WTC11 (cell line): ENCODE measurements around the gene GASK1A. TPM values are rescaled to one million over a fixed set of nuclear protein-coding genes. Genes with fewer than 3 reads are reported as not detected.

Experiments
- ATAC-seq: fragments of 200-7000 bp; cut with Tn5 transposase; 2 replicates; pipeline ENCODE4 v1.10.0; 2021; ENCODE audit warnings: mild to moderate bottlenecking, moderate library complexity
- CTCF ChIA-PET: fragments of 300-600 bp; sonication (Branson Sonifier 250); formaldehyde crosslinking; loops from one replicate; lab custom pipeline; 2021; ENCODE audit warnings: antibody characterized with exemption; lab: Charles Lee
- POLR2A ChIA-PET: fragments of 350-600 bp; sonication (Branson Sonifier 250); formaldehyde crosslinking; loops from one replicate; lab custom pipeline; 2021; ENCODE audit warnings: antibody characterized with exemption; lab: Charles Lee
- DNase-seq: peaks from one replicate; pipeline ENCODE4 v3.0.0; 2021; ENCODE audit warnings: low spot score
- H3K27ac Mint-ChIP-seq: 2 replicates; pipeline ENCODE4 v1.8.0; 2021; ENCODE audit warnings: mixed read lengths
- H3K27me3 Mint-ChIP-seq: 2 replicates; pipeline ENCODE4 v1.8.0; 2021; ENCODE audit warnings: low read depth, mild to moderate bottlenecking, moderate library complexity, mixed read lengths
- H3K36me3 Mint-ChIP-seq: 2 replicates; pipeline ENCODE4 v1.8.0; 2021; ENCODE audit warnings: mixed read lengths
- H3K4me1 Mint-ChIP-seq: 2 replicates; pipeline ENCODE4 v1.8.0; 2022; ENCODE audit warnings: mixed read lengths
- H3K4me3 Mint-ChIP-seq: 2 replicates; pipeline ENCODE4 v1.8.0; 2021; ENCODE audit warnings: mild to moderate bottlenecking, moderate library complexity, mixed read lengths
- H3K9me3 Mint-ChIP-seq: 2 replicates; pipeline ENCODE4 v1.8.0; 2021; ENCODE audit warnings: mixed read lengths
- CBFB ChIP-seq: sonication (generic); formaldehyde crosslinking; IDR thresholded peaks from 2 replicates; pipeline ENCODE4 v1.8.1; 2022; ENCODE audit warnings: mild to moderate bottlenecking, low read depth, missing genetic modification reagents
- ETV6 ChIP-seq: sonication (generic); formaldehyde crosslinking; IDR thresholded peaks from 2 replicates; pipeline ENCODE4 v1.8.1; 2022; ENCODE audit warnings: mild to moderate bottlenecking, missing genetic modification reagents
- GRHL2 ChIP-seq: fragments of 250-450 bp; sonication (Bioruptor Pico); IDR thresholded peaks from 2 replicates; pipeline ENCODE4 v1.8.0; 2022; ENCODE audit warnings: mild to moderate bottlenecking, moderate library complexity; ENCODE audit not compliant: insufficient replicate concordance, severe bottlenecking
- HMGA2 ChIP-seq: fragments of 250-450 bp; sonication (Bioruptor Pico); IDR thresholded peaks from 2 replicates; pipeline ENCODE4 v1.4.0; 2021; ENCODE audit warnings: mild to moderate bottlenecking, moderate library complexity
- IRF2 ChIP-seq: sonication (generic); formaldehyde crosslinking; IDR thresholded peaks from 2 replicates; pipeline ENCODE4 v1.8.0; 2022; ENCODE audit warnings: low read depth, missing genetic modification reagents, borderline replicate concordance
- NFATC4 ChIP-seq: fragments of 250-450 bp; sonication (Bioruptor Pico); IDR thresholded peaks from 2 replicates; pipeline ENCODE4 v1.9.0; 2021; ENCODE audit warnings: mild to moderate bottlenecking
- NR3C1 ChIP-seq: sonication (generic); formaldehyde crosslinking; conservative IDR thresholded peaks from 2 replicates; pipeline ENCODE4 v1.8.1; 2023; ENCODE audit warnings: low read depth, mild to moderate bottlenecking, missing genetic modification reagents
- RELA ChIP-seq: sonication (generic); formaldehyde crosslinking; IDR thresholded peaks from 2 replicates; pipeline ENCODE4 v1.8.1; 2022; ENCODE audit warnings: missing genetic modification reagents, mild to moderate bottlenecking, borderline replicate concordance
- RORB ChIP-seq: fragments of 250-450 bp; sonication (Bioruptor Pico); IDR thresholded peaks from 2 replicates; pipeline ENCODE4 v1.9.0; 2021; ENCODE audit warnings: mild to moderate bottlenecking
- SMAD3 ChIP-seq: sonication (generic); formaldehyde crosslinking; IDR thresholded peaks from 2 replicates; pipeline ENCODE4 v1.8.0; 2022; ENCODE audit warnings: missing genetic modification reagents, mild to moderate bottlenecking, borderline replicate concordance
- ZBTB21 ChIP-seq: sonication (generic); formaldehyde crosslinking; IDR thresholded peaks from 2 replicates; pipeline ENCODE4 v1.8.1; 2023; ENCODE audit warnings: mild to moderate bottlenecking, missing genetic modification reagents, borderline replicate concordance
- total RNA-seq: library from RNA; stranded (reverse); gene quantifications from 3 replicates; pipeline ENCODE4 v1.2.3, GENCODE V29; 2021
- TF ChIP-seq, protein P1 (sequence below): sonication (generic); formaldehyde crosslinking; IDR thresholded peaks from 2 replicates; pipeline ENCODE4 v1.8.0; 2022; ENCODE audit warnings: mild to moderate bottlenecking, missing genetic modification reagents
- TF ChIP-seq, protein P2 (sequence below): sonication (generic); formaldehyde crosslinking; IDR thresholded peaks from 2 replicates; pipeline ENCODE4 v1.8.1; 2023; ENCODE audit warnings: mild to moderate bottlenecking, missing genetic modification reagents, moderate library complexity
- TF ChIP-seq, protein P3 (sequence below): fragments of 250-450 bp; sonication (Bioruptor Pico); conservative IDR thresholded peaks from 2 replicates; pipeline ENCODE4 v1.9.0; 2021; ENCODE audit warnings: mild to moderate bottlenecking
- TF ChIP-seq, protein P4 (sequence below): fragments of 250-450 bp; sonication (Bioruptor Pico); IDR thresholded peaks from 2 replicates; pipeline ENCODE4 v1.9.0; 2021; ENCODE audit warnings: moderate library complexity, mild to moderate bottlenecking, inconsistent platforms, borderline replicate concordance
- TF ChIP-seq, protein P5 (sequence below): sonication (generic); formaldehyde crosslinking; IDR thresholded peaks from 2 replicates; pipeline ENCODE4 v1.8.1; 2022; ENCODE audit warnings: mild to moderate bottlenecking, moderate library complexity, missing genetic modification reagents
- TF ChIP-seq, protein P6 (sequence below): sonication (generic); formaldehyde crosslinking; IDR thresholded peaks from 2 replicates; pipeline ENCODE4 v1.8.1; 2022; ENCODE audit warnings: low read depth, mild to moderate bottlenecking, moderate library complexity, missing genetic modification reagents, borderline replicate concordance
- TF ChIP-seq, protein P7 (sequence below): fragments of 250-450 bp; sonication (Bioruptor Pico); IDR thresholded peaks from 2 replicates; pipeline ENCODE4 v2.1.2; 2022; ENCODE audit warnings: mild to moderate bottlenecking, moderate library complexity

GASK1A gene
- total RNA-seq, 1 experiment from 2014 or later: 9.6 TPM

DNA sequence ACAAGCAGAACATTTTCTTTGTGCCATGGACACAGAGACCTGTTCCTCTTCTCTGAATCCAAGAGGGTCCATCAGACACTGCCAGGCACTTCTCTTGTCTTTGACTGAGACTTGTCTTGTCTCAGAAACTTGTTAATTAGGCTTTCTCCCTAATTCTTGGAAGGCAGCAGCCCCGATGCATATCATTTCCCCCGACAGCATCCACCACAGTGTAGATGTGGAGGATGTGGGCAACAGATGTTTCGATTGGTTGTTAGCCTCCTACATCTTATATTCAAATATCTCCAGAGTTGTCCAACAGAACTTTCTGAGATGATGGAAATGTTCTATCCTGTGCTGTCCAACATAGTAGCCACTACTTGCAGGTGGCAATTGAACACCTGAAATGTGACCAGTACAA lies 15.5 kb downstream of the GASK1A start (continued):
- TF ChIP-seq, protein P1, sequence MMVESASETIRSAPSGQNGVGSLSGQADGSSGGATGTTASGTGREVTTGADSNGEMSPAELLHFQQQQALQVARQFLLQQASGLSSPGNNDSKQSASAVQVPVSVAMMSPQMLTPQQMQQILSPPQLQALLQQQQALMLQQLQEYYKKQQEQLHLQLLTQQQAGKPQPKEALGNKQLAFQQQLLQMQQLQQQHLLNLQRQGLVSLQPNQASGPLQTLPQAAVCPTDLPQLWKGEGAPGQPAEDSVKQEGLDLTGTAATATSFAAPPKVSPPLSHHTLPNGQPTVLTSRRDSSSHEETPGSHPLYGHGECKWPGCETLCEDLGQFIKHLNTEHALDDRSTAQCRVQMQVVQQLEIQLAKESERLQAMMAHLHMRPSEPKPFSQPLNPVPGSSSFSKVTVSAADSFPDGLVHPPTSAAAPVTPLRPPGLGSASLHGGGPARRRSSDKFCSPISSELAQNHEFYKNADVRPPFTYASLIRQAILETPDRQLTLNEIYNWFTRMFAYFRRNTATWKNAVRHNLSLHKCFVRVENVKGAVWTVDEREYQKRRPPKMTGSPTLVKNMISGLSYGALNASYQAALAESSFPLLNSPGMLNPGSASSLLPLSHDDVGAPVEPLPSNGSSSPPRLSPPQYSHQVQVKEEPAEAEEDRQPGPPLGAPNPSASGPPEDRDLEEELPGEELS (CRISPR knock-in tag): no peak
- TF ChIP-seq, protein P2, sequence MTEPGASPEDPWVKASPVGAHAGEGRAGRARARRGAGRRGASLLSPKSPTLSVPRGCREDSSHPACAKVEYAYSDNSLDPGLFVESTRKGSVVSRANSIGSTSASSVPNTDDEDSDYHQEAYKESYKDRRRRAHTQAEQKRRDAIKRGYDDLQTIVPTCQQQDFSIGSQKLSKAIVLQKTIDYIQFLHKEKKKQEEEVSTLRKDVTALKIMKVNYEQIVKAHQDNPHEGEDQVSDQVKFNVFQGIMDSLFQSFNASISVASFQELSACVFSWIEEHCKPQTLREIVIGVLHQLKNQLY (CRISPR knock-in tag): no peak
- TF ChIP-seq GRHL2: no peak
- no peak for TF ChIP-seq ETV6

DNA sequence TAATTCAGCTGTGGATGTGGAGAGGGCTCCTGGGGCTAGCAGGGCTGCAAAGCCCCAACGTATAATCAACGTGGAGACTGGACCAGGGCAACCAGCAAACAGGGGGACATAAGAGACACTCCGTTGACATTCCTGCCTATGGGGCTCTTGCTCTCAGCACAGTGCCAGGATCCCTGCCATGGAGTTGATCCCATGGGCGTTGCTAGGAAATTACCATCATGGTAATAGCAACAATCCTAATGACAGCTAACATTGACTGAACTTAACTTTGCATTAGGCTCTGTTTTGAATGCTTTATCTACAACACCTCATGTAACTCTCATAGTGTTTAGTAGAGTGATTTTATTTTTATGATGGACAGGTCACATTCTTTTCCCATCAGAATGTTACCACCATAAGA lies 16.9 kb downstream of the GASK1A start:
- Mint-ChIP-seq H3K27ac (no peak overlapping the region), H3K4me3 (no peak overlapping the region), H3K4me1 (peaks cover 11% of the 10 kb centered on the region), H3K9me3 (no peaks in the 10 kb centered on the region), H3K27me3 (no peaks in the 10 kb centered on the region), H3K36me3 (no peaks in the 10 kb centered on the region)
- POLR2A ChIA-PET: no interaction called here
- CTCF ChIA-PET: no interaction called here
- TF ChIP-seq, protein P3, sequence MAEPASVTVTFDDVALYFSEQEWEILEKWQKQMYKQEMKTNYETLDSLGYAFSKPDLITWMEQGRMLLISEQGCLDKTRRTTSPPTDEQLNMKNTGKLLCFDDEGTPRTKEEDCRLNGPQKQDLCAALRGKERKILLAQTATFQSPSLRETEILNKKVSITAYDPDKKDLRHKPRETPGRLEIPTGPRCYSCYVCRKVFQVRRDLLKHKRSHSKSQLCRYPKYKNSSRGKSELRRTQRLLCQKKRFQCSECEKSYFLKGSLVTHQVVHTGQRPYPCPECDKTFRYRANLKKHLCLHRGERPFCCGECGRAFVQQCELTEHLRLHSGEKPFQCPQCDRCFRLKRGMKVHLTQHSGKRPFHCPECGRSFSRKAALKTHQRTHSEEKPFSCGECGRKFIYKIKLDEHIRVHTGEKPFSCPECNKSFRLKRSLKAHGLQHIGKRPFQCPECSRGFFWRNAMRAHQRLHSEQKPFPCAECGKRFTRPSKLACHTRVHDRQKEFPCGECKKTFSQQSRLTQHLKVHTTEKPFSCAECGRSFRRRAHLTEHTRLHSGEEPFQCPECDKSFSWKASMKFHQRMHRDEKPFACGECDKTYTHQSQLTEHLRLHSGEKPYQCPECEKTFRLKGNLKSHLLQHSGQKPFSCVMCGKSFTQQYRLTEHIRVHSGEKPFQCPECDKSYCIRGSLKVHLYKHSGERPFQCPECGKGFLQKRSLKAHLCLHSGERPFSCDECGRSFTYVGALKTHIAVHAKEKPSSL: no peak
- TF ChIP-seq, protein P4, sequence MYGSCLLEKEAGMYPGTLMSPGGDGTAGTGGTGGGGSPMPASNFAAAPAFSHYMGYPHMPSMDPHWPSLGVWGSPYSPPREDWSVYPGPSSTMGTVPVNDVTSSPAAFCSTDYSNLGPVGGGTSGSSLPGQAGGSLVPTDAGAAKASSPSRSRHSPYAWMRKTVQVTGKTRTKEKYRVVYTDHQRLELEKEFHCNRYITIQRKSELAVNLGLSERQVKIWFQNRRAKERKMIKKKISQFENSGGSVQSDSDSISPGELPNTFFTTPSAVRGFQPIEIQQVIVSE: no peak
- no peak for TF ChIP-seq HMGA2
- TF ChIP-seq SMAD3 (CRISPR knock-in tag): no peak
- no peak for TF ChIP-seq CBFB (CRISPR knock-in tag)
- no peak for TF ChIP-seq ZBTB21 (CRISPR knock-in tag)
- no peak for TF ChIP-seq NFATC4 (CRISPR knock-in tag)
- TF ChIP-seq RELA (CRISPR knock-in tag): no peak
- no peak for TF ChIP-seq RORB (CRISPR knock-in tag)
- TF ChIP-seq, protein P5, sequence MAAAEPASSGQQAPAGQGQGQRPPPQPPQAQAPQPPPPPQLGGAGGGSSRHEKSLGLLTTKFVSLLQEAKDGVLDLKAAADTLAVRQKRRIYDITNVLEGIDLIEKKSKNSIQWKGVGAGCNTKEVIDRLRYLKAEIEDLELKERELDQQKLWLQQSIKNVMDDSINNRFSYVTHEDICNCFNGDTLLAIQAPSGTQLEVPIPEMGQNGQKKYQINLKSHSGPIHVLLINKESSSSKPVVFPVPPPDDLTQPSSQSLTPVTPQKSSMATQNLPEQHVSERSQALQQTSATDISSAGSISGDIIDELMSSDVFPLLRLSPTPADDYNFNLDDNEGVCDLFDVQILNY (CRISPR knock-in tag): no peak
- TF ChIP-seq, protein P6, sequence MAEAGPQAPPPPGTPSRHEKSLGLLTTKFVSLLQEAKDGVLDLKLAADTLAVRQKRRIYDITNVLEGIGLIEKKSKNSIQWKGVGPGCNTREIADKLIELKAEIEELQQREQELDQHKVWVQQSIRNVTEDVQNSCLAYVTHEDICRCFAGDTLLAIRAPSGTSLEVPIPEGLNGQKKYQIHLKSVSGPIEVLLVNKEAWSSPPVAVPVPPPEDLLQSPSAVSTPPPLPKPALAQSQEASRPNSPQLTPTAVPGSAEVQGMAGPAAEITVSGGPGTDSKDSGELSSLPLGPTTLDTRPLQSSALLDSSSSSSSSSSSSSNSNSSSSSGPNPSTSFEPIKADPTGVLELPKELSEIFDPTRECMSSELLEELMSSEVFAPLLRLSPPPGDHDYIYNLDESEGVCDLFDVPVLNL: no peak
- TF ChIP-seq, protein P7, sequence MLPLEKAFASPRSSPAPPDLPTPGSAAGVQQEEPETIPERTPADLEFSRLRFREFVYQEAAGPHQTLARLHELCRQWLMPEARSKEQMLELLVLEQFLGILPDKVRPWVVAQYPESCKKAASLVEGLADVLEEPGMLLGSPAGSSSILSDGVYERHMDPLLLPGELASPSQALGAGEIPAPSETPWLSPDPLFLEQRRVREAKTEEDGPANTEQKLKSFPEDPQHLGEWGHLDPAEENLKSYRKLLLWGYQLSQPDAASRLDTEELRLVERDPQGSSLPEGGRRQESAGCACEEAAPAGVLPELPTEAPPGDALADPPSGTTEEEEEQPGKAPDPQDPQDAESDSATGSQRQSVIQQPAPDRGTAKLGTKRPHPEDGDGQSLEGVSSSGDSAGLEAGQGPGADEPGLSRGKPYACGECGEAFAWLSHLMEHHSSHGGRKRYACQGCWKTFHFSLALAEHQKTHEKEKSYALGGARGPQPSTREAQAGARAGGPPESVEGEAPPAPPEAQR (CRISPR knock-in tag): no peak
- TF ChIP-seq NR3C1: no peak
- no peak for TF ChIP-seq IRF2 (CRISPR knock-in tag)
- ATAC-seq (no peak), DNase-seq (no peak)
